Ovary (tissue), 3 donors: ENCODE results near the gene ATP1A4.

Experiments used
- EP300 ChIP-seq: sonication (generic); formaldehyde crosslinking; IDR thresholded peaks from one replicate; pipeline ENCODE4 v1.6.1; 2017; ENCODE audit warnings: antibody characterized with exemption
- POLR2A ChIP-seq: fragments of 450-650 bp; IDR thresholded peaks from one replicate; pipeline ENCODE4 v1.6.1; 2017; ENCODE audit warnings: antibody characterized with exemption, mild to moderate bottlenecking, moderate library complexity
- TF ChIP-seq, protein P1 (sequence below), 3 donors: fragments of 450-650 bp in 2 of 3; fragments of 200-600 bp in 1 of 3; IDR thresholded peaks; one replicate each; pipeline versions ENCODE4 v1.5.1 to v1.8.0; 2016 to 2022; ENCODE audit warnings: antibody characterized with exemption in 3 of 3, mild to moderate bottlenecking in 1 of 3
- donor health status: DM: no; HTN: no; CAD: no.

DNA sequence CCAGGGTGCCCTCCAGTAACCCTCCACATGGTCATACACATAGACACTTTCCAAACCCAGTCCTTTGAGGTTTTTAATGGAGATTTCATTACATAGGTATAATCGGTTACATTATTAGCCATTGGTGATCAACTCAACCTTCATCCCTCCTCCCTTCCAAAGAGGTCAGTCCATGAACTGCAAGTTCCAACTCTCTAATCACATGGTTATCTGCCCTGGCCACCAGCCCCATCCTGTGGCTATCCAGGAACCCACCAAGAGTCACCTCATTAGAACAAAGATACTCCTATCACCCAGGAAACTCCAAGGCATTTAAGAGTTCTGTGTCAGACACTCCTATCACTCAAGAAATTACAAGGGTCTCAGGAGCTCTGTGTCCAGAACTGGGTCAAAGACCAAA lies 12.2 kb downstream of the ATP1A4 start:
- TF ChIP-seq, protein P1, sequence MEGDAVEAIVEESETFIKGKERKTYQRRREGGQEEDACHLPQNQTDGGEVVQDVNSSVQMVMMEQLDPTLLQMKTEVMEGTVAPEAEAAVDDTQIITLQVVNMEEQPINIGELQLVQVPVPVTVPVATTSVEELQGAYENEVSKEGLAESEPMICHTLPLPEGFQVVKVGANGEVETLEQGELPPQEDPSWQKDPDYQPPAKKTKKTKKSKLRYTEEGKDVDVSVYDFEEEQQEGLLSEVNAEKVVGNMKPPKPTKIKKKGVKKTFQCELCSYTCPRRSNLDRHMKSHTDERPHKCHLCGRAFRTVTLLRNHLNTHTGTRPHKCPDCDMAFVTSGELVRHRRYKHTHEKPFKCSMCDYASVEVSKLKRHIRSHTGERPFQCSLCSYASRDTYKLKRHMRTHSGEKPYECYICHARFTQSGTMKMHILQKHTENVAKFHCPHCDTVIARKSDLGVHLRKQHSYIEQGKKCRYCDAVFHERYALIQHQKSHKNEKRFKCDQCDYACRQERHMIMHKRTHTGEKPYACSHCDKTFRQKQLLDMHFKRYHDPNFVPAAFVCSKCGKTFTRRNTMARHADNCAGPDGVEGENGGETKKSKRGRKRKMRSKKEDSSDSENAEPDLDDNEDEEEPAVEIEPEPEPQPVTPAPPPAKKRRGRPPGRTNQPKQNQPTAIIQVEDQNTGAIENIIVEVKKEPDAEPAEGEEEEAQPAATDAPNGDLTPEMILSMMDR (IDR thresholded peaks at IDR 0.05) = no peak
- TF ChIP-seq EP300 = no peak
- TF ChIP-seq POLR2A = no peak
